ENCODE results near the gene SIL1.
"Not testable (repeated sequence)": the region's sequence is repeated elsewhere in the genome, so short reads cannot be mapped to it uniquely, and the experiment has no call there.

The SIL1 gene

GRCh38 chr5:138930371-138931097 is 267.6 kb downstream of the SIL1 start:
- in situ Hi-C loops (cut with HindIII; ENCODE audit: low sequenced_read_pairs): no loop called here

GRCh38 chr5:138929571-138929955 is 268.6 kb downstream of the SIL1 start:
- in situ Hi-C loops (cut with HindIII; ENCODE audit: low sequenced_read_pairs): no loop called here

GRCh38 chr5:138927979-138928378 is 270.2 kb downstream of the SIL1 start:
- in situ Hi-C loops (cut with HindIII; ENCODE audit: low sequenced_read_pairs): no loop called here

- in situ Hi-C loops (cut with HindIII; ENCODE audit: low sequenced_read_pairs): no loop called here
These were observed 270.6 kb downstream of the SIL1 start for GRCh38 chr5:138927544-138927943.

- in situ Hi-C loops (cut with HindIII; ENCODE audit: low sequenced_read_pairs): no loop called here
These were observed 271.3 kb downstream of the SIL1 start for GRCh38 chr5:138926688-138927448.

GRCh38 chr5:138926257-138926656 is 271.9 kb downstream of the SIL1 start:
- in situ Hi-C loops (cut with HindIII; ENCODE audit: low sequenced_read_pairs): no loop called here

- in situ Hi-C loops (cut with HindIII; ENCODE audit: low sequenced_read_pairs): no loop called here
These were observed 273.0 kb downstream of the SIL1 start for GRCh38 chr5:138925090-138925635.

- in situ Hi-C loops (cut with HindIII; ENCODE audit: low sequenced_read_pairs): no loop called here
These were observed 275.7 kb downstream of the SIL1 start for GRCh38 chr5:138922494-138922893.

GRCh38 chr5:138921362-138921761 is 276.8 kb downstream of the SIL1 start:
- in situ Hi-C loops (cut with HindIII; ENCODE audit: low sequenced_read_pairs): not testable (repeated sequence)

- in situ Hi-C loops (cut with HindIII; ENCODE audit: low sequenced_read_pairs): no loop called here
These were observed 278.0 kb downstream of the SIL1 start for GRCh38 chr5:138920181-138920580.

GRCh38 chr5:138918686-138919085 is 279.5 kb downstream of the SIL1 start:
- in situ Hi-C loops (cut with HindIII; ENCODE audit: low sequenced_read_pairs): no loop called here

- in situ Hi-C loops (cut with HindIII; ENCODE audit: low sequenced_read_pairs): no loop called here
These were observed 283.8 kb downstream of the SIL1 start for GRCh38 chr5:138914338-138914737.

GRCh38 chr5:138913773-138914172 is 284.4 kb downstream of the SIL1 start:
- in situ Hi-C loops (cut with HindIII; ENCODE audit: low sequenced_read_pairs): no loop called here

- in situ Hi-C loops (cut with HindIII; ENCODE audit: low sequenced_read_pairs): no loop called here
These were observed 286.1 kb downstream of the SIL1 start for GRCh38 chr5:138912093-138912492.

- in situ Hi-C loops (cut with HindIII; ENCODE audit: low sequenced_read_pairs): no loop called here
These were observed 286.7 kb downstream of the SIL1 start for GRCh38 chr5:138911441-138911840.

GRCh38 chr5:138910546-138911185 is 287.5 kb downstream of the SIL1 start:
- in situ Hi-C loops (cut with HindIII; ENCODE audit: low sequenced_read_pairs): no loop called here

GRCh38 chr5:138909734-138910133 is 288.4 kb downstream of the SIL1 start:
- in situ Hi-C loops (cut with HindIII; ENCODE audit: low sequenced_read_pairs): no loop called here

- in situ Hi-C loops (cut with HindIII; ENCODE audit: low sequenced_read_pairs): no loop called here
These were observed 292.6 kb downstream of the SIL1 start for GRCh38 chr5:138905541-138905940.

GRCh38 chr5:138903130-138903775 is 294.9 kb downstream of the SIL1 start:
- in situ Hi-C loops (cut with HindIII; ENCODE audit: low sequenced_read_pairs): no loop called here

- in situ Hi-C loops (cut with HindIII; ENCODE audit: low sequenced_read_pairs): no loop called here
These were observed 296.5 kb downstream of the SIL1 start for GRCh38 chr5:138901716-138902115.

Measured in DLD1 (cell line).